Mammary epithelial cell (primary cell): ENCODE data around the gene DNPEP.

Experiments used
- EZH2 ChIP-seq: IDR thresholded peaks from 2 replicates; pipeline ENCODE4 v1.6.1; 2012; ENCODE audit warnings: low read length, inconsistent platforms, borderline replicate concordance
- TF ChIP-seq, protein P1 (sequence below), 2 donors: IDR thresholded peaks in 1 of 2; conservative IDR thresholded peaks in 1 of 2; 2 replicates each; pipeline ENCODE4 v1.5.1; 2011 to 2012; ENCODE audit warnings: inconsistent platforms in 2 of 2, low read length in 2 of 2, mild to moderate bottlenecking in 2 of 2, control low read depth in 1 of 2, low read depth in 1 of 2; ENCODE audit not compliant: insufficient read depth in 1 of 2; ENCODE audit errors: extremely low read depth in 1 of 2

DNA sequence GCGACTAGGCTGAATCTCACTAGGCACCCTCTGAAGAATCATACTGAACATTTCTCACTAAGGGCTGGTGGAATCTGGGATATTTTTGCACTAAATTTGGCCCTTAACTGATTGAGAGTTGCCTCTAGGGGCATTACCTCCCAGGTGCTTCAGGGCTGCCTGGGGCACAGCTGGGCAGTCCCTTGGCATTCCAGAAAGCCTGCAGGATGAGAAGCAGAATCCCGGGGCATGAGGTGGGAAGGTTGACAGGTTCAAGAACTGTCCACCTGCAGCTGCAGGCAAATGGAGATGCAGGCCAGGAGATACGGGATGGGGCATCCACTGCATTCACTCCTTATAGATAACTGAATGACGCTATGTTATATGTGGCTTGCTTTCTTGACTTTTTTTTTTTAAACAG lies 62.6 kb downstream of the DNPEP start:
- TF ChIP-seq, protein P1, sequence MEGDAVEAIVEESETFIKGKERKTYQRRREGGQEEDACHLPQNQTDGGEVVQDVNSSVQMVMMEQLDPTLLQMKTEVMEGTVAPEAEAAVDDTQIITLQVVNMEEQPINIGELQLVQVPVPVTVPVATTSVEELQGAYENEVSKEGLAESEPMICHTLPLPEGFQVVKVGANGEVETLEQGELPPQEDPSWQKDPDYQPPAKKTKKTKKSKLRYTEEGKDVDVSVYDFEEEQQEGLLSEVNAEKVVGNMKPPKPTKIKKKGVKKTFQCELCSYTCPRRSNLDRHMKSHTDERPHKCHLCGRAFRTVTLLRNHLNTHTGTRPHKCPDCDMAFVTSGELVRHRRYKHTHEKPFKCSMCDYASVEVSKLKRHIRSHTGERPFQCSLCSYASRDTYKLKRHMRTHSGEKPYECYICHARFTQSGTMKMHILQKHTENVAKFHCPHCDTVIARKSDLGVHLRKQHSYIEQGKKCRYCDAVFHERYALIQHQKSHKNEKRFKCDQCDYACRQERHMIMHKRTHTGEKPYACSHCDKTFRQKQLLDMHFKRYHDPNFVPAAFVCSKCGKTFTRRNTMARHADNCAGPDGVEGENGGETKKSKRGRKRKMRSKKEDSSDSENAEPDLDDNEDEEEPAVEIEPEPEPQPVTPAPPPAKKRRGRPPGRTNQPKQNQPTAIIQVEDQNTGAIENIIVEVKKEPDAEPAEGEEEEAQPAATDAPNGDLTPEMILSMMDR (conservative IDR thresholded peaks at IDR 0.05 in 1 of 2, IDR thresholded peaks at IDR 0.05 in 1 of 2; ENCODE audit: extremely low read depth in 1 of 2, insufficient read depth in 1 of 2, low read depth in 1 of 2, low read length in 2 of 2), result no peak
- TF ChIP-seq EZH2, result no peak
